ENCODE data around the gene ZBTB7C. TPM values are rescaled to one million over a fixed set of nuclear protein-coding genes. Genes with fewer than 3 reads are reported as not detected.

The ZBTB7C gene
- total RNA-seq, 1 experiment from 2014 or later = not detected

GRCh38 chr18:48238206-48238605 lies 171.0 kb downstream of the ZBTB7C start:
- Histone ChIP-seq H3K4me1 (no peaks in the 10 kb centered on the region), H3K4me3 (no peak overlapping the region), H3K27ac (no peak overlapping the region), H3K9me3 (replicated peaks) (no peaks in the 10 kb centered on the region), H3K36me3 (no peaks in the 10 kb centered on the region), H3K27me3 (no peaks in the 10 kb centered on the region)
- DNase-seq = no peak

DNA sequence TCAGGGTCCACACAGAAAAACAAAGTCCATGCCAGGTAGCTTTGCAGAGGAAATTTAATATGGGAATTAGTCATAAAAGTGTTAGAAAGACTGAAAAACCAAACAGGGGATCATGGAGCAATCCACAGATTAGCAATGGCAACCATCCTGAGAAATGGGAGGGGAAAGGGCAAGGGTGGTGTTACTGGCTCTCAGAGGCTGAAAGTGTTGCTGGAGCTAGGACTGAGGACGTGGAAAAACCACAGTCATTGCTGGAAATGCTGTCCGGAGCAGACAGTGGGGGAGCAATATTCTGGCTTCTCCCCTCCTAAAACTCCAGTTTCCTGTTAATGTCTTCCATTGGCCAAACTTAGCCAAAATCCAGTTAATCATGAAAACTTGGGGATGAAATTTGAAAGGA lies 172.4 kb downstream of the ZBTB7C start:
- no peak overlapping the region for H3K4me3 ChIP-seq

DNA sequence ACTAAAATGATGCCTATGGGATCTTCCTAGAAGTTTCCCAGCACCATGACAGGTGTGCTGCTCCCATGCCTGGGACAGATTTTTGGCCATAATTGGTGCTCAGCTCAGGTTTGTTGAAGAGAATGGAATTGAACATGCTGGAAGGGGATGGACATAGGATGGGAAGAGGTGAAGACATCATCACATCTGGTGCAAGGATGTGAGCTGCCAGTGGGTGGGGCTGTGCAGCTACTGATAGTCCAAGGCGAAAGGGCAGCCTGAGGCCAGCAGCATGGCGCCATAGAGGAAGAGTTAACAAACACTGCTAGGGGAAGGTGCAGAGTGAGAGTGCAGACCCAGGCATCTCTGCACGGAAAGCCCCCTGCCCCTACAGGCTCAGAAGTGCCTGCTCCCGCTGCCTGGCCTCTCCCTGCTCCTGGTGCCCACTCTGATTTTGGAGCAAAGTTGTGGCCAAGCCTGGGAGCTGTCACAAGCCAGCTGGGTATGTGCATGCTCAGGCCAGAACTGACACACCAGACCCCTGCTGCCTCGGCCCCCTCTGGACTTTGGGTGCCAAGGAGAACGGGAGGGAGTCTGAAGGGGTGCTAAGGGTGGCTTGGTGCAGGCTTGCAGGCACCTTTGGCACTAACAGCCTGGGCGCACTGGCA lies 178.6 kb downstream of the ZBTB7C start:
- no peaks in the 10 kb centered on the region for H3K27me3 ChIP-seq
- no peak overlapping the region for H3K27ac ChIP-seq
- DNase-seq = peak; percentile 31 to 58
- H3K9me3 ChIP-seq (replicated peaks) = no peaks in the 10 kb centered on the region
- no peaks in the 10 kb centered on the region for H3K4me1 ChIP-seq
- no peak overlapping the region for H3K4me3 ChIP-seq
- H3K36me3 ChIP-seq = no peaks in the 10 kb centered on the region

More for the DNA sequence above, 172.4 kb downstream of the ZBTB7C start:
- Histone ChIP-seq H3K4me1 (no peaks in the 10 kb centered on the region), H3K9me3 (replicated peaks) (no peaks in the 10 kb centered on the region), H3K36me3 (no peaks in the 10 kb centered on the region), H3K27me3 (no peaks in the 10 kb centered on the region), H3K27ac (no peak overlapping the region)
- DNase-seq = no peak

DNA sequence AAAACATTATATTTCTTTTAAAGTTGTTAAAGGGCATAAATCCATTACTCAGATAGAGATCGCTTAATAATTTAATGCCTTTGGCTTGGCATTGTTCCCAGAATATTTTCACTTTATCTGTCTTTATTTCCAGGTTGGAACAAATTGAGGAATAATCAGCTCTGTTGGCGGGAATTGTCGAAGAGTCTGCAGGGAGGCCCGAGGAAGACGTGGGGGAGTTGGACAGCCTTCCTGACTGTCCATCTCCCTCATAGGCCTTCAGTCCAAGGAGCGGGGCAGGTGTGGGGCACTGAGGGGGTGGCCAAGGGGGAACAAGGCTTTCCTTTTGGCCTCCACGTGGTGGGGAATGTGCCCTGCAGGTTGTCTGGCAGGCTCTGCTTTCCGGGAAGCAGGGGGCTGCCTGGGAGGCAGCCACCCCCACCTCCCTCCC lies 179.6 kb downstream of the ZBTB7C start:
- no peak overlapping the region for H3K4me3 ChIP-seq
- no peaks in the 10 kb centered on the region for H3K36me3 ChIP-seq
- no peak overlapping the region for H3K27ac ChIP-seq
- no peak for DNase-seq
- H3K27me3 ChIP-seq = no peaks in the 10 kb centered on the region
- H3K4me1 ChIP-seq = no peaks in the 10 kb centered on the region
- no peaks in the 10 kb centered on the region for H3K9me3 ChIP-seq (replicated peaks)

DNA sequence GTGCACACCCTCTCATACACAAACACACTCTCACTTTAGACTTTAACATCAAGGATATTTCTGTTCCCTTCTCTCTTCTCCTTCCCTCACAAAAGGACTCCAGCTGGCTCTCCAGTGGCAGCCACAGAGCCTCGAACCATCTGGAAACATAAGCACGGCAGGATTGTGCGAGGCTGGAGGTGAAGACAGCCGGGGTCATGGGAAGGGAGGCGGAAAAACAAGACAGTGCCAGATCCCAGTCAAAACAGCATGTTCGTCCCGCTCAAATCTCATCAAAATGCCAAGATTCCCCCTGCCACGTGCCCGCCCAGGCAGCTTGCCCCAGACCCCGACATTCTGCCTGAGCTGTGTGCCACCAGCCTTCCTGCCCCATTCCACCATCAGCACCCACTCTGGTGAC lies 180.3 kb downstream of the ZBTB7C start:
- no peak for DNase-seq
- no peak overlapping the region for H3K27ac ChIP-seq
- no peaks in the 10 kb centered on the region for H3K36me3 ChIP-seq
- H3K9me3 ChIP-seq (replicated peaks) = no peaks in the 10 kb centered on the region
- no peak overlapping the region for H3K4me3 ChIP-seq
- no peaks in the 10 kb centered on the region for H3K27me3 ChIP-seq
- no peaks in the 10 kb centered on the region for H3K4me1 ChIP-seq

GRCh38 chr18:48228301-48228715 lies 180.9 kb downstream of the ZBTB7C start:
- no peak overlapping the region for H3K4me3 ChIP-seq
- H3K9me3 ChIP-seq (replicated peaks) = no peaks in the 10 kb centered on the region
- no peak for DNase-seq
- H3K27ac ChIP-seq = no peak overlapping the region
- no peaks in the 10 kb centered on the region for H3K36me3 ChIP-seq
- H3K27me3 ChIP-seq = no peaks in the 10 kb centered on the region
- H3K4me1 ChIP-seq = no peaks in the 10 kb centered on the region

- DNase-seq = no peak
These were observed 182.0 kb downstream of the ZBTB7C start for GRCh38 chr18:48227206-48227605.

DNA sequence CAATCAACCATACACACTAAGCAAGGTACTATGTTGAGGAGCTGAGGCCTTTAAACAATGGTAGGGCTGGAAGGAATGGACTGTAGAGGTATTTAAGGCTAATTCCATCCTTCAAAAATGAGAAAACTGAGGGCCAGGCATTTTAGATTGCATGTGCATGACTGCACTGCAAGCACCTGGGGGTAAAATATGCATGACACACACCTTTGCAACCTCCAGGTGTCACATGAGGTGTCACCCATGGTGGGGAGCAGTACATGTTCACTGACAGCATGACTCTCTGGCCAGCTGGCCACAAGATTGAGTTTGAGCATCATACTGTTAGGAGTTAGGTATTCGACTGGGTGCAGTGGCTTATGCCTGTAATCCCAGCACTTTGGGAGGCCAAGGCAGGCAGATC lies 182.8 kb downstream of the ZBTB7C start:
- no peak overlapping the region for H3K4me3 ChIP-seq
- no peaks in the 10 kb centered on the region for H3K36me3 ChIP-seq
- no peak for DNase-seq
- H3K4me1 ChIP-seq = no peaks in the 10 kb centered on the region
- no peak overlapping the region for H3K27ac ChIP-seq
- H3K27me3 ChIP-seq = no peaks in the 10 kb centered on the region
- no peaks in the 10 kb centered on the region for H3K9me3 ChIP-seq (replicated peaks)

More at GRCh38 chr18:48227206-48227605, 182.0 kb downstream of the ZBTB7C start:
- Histone ChIP-seq H3K9me3 (replicated peaks) (no peaks in the 10 kb centered on the region), H3K27me3 (no peaks in the 10 kb centered on the region), H3K27ac (no peak overlapping the region), H3K36me3 (no peaks in the 10 kb centered on the region), H3K4me3 (no peak overlapping the region), H3K4me1 (no peaks in the 10 kb centered on the region)

DNA sequence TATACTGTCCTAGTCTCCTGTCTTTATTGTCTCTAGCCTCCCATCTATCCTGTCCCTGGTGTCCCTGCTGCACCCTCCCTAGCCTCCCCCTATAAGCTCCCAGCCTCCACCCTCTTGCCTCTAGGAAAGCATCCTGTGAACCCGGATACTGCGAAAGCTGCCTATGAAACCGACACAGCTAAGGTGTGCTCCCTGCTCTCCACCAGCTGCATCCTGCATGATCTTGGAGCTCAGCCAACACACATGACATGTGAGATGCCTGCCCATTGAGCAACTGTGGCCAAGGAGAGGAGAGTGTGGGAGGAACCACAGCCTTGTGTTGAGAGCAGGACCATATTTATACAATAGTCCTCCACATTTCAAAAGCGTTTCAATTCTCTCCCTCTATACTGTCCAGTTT lies 187.1 kb downstream of the ZBTB7C start:
- Histone ChIP-seq H3K27me3 (no peaks in the 10 kb centered on the region), H3K9me3 (replicated peaks) (no peaks in the 10 kb centered on the region), H3K4me1 (no peaks in the 10 kb centered on the region), H3K4me3 (no peak overlapping the region), H3K27ac (no peak overlapping the region), H3K36me3 (no peaks in the 10 kb centered on the region)
- peak; percentile 33 to 51 for DNase-seq

DNA sequence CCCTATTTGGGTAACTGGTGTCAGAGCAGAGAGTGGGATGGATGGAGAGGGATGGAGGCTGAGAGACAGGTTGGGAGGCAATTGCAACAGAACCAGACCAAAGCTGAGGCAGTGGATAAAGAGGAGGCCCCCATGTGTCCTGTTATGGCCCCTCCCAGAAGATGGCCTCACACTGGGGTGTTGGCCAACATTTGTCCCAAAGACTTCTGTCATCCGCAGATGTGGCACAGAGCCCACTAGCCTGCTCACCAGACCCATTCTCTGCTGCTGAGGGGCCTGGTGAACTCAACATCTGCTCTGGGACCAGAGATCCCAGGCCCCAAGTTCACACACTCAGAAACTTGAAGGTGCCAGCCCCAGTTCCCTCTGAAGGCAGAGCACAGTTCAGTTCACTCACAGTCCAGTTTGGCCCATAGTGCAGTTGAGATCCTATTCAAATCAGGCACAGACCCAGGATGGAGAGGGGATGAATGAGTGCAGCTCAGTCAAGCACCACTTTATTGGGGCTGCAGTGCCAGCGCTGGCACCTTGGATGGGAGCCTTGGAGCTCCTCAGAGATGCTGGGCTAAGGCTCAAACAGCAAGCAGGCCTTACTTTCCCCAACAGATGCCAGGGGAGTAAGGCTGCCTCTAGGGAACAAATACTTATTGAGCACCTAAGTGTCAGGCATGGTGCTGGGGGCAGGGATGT lies 189.2 kb downstream of the ZBTB7C start:
- H3K4me1 ChIP-seq = no peaks in the 10 kb centered on the region
- DNase-seq = no peak
- no peaks in the 10 kb centered on the region for H3K9me3 ChIP-seq (replicated peaks)
- no peak overlapping the region for H3K27ac ChIP-seq
- no peaks in the 10 kb centered on the region for H3K36me3 ChIP-seq
- no peak overlapping the region for H3K4me3 ChIP-seq
- no peaks in the 10 kb centered on the region for H3K27me3 ChIP-seq

DNA sequence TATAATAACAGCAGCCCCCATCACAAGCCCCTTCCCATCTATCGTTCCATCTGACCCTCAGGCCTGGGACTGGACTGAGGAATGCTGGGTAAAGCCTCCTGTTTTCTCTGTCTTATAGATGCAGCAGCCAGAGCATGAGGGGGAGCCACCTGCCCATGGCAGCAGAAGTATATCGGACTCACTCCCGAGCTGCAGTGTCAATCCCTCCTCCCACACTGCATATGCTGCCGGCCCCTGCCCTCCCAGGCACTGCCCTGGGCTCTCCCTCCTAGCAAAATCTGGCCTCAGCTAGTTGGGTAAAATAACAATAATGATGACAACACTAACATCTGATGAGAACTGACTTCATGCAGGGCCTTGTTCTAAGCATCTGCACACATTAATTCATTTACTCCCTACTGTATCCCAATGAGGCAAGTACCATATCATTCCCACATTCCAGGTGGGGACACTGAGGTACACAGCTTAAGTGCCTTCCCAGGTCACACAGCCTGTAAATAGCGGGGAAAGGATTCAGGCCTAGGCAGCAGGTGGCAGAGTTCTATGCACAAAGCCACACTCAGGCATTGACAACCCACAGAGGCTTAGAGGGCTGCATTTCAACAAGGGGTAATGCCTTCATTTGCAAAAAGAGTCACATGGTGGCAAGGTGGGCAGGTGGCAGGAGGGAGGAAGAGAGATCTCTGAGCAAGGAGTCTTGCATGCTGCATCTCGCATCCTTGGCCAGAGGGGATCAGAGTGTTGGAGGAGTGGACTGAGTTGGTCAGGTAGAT lies 190.0 kb downstream of the ZBTB7C start:
- Histone ChIP-seq H3K27me3 (no peaks in the 10 kb centered on the region), H3K4me1 (no peaks in the 10 kb centered on the region), H3K4me3 (no peak overlapping the region), H3K27ac (no peak overlapping the region), H3K36me3 (no peaks in the 10 kb centered on the region), H3K9me3 (replicated peaks) (no peaks in the 10 kb centered on the region)
- DNase-seq = no peak

DNA sequence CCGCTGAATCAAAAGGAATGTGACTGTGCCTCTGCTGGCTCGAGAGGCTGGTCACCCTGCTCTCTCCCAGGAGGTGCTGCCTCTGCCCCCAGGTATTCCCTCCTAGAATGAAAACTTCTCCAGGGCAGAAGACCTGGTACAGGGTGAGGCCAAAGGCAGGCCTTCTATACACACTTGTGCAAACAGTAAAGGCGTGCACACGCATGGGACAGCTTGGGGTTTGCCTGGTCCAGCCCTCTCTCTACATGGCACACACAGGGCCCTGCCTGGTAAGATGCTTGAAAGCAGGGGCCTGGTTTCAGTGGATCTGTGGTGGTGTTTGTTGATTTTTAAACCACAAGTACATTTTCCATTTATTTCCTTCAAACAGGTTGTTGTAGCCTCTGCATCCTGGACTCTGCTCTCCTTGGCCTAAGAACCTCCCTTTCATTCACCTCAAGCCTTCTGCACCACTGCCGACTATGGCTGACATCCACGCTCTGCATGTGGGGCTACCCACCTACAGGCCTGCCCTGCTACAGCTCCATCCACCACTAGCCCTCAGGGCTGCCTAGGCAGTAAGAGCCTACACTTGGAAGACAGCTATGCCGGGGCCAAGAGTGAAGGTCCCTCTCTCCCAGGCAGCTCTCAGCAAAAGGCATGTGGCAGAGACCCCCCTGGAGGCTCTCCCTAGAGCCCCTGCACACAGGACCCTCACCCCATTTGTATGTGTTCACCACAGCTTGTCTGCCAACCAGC lies 190.7 kb downstream of the ZBTB7C start:
- no peaks in the 10 kb centered on the region for H3K9me3 ChIP-seq (replicated peaks)
- no peak overlapping the region for H3K27ac ChIP-seq
- no peak overlapping the region for H3K4me3 ChIP-seq
- no peaks in the 10 kb centered on the region for H3K36me3 ChIP-seq
- no peak for DNase-seq
- H3K27me3 ChIP-seq = no peaks in the 10 kb centered on the region
- no peaks in the 10 kb centered on the region for H3K4me1 ChIP-seq

GRCh38 chr18:48217258-48218250 lies 191.6 kb downstream of the ZBTB7C start:
- DNase-seq = no peak
- Histone ChIP-seq H3K4me3 (no peak overlapping the region), H3K4me1 (no peaks in the 10 kb centered on the region), H3K36me3 (no peaks in the 10 kb centered on the region), H3K27me3 (no peaks in the 10 kb centered on the region), H3K27ac (no peak overlapping the region), H3K9me3 (replicated peaks) (no peaks in the 10 kb centered on the region)
